Measurements from ENCODE around the gene TMEM106B.
A peak's percentile ranks its signal among the peaks of the same experiment; 100 is the strongest.
"Not testable (repeated sequence)": the region's sequence is repeated elsewhere in the genome, so short reads cannot be mapped to it uniquely, and the experiment has no call there.

The TMEM106B gene

GRCh38 chr7:12211054-12211710 lies at the start of gene TMEM106B:
TSS of gene TMEM106B (plus strand) at chr7:12211294. CDS start at chr7:12214811, 3,517 bp downstream.
- peak; percentile 93 for DNase-seq (ENCODE audit: low read depth in 2 of 2, low spot score in 1 of 2)

- DNase-seq (ENCODE audit: low read depth in 2 of 2, low spot score in 1 of 2) = no peak
These were observed 48.5 kb upstream of the TMEM106B start for GRCh38 chr7:12162415-12163113.

- DNase-seq (ENCODE audit: low read depth in 2 of 2, low spot score in 1 of 2) = not testable (repeated sequence)
These were observed 43.0 kb upstream of the TMEM106B start for GRCh38 chr7:12168065-12168464.

GRCh38 chr7:12169981-12170820 lies 40.9 kb upstream of the TMEM106B start:
- not testable (repeated sequence) for DNase-seq (ENCODE audit: low read depth in 2 of 2, low spot score in 1 of 2)

- DNase-seq (ENCODE audit: low read depth in 2 of 2, low spot score in 1 of 2) = no peak
These were observed 37.4 kb upstream of the TMEM106B start for GRCh38 chr7:12173671-12174070.

- no peak for DNase-seq (ENCODE audit: low read depth in 2 of 2, low spot score in 1 of 2)
These were observed 36.2 kb upstream of the TMEM106B start for GRCh38 chr7:12174931-12175330.

GRCh38 chr7:12178317-12178716 lies 32.8 kb upstream of the TMEM106B start:
- no peak for DNase-seq (ENCODE audit: low read depth in 2 of 2, low spot score in 1 of 2)

GRCh38 chr7:12194426-12194825 lies 16.7 kb upstream of the TMEM106B start:
- DNase-seq (ENCODE audit: low read depth in 2 of 2, low spot score in 1 of 2) = no peak

- no peak for DNase-seq (ENCODE audit: low read depth in 2 of 2, low spot score in 1 of 2)
These were observed 14.7 kb upstream of the TMEM106B start for GRCh38 chr7:12196386-12196785.

GRCh38 chr7:12199363-12199762 lies 11.7 kb upstream of the TMEM106B start:
- DNase-seq (ENCODE audit: low read depth in 2 of 2, low spot score in 1 of 2) = no peak

- DNase-seq (ENCODE audit: low read depth in 2 of 2, low spot score in 1 of 2) = no peak
These were observed 4.0 kb upstream of the TMEM106B start for GRCh38 chr7:12207046-12207445.

GRCh38 chr7:12209221-12209620 lies 1.9 kb upstream of the TMEM106B start:
- DNase-seq (ENCODE audit: low read depth in 2 of 2, low spot score in 1 of 2) = no peak

GRCh38 chr7:12210179-12211053 lies 678 bp upstream of the TMEM106B start:
- peak; percentile 25 to 29 for DNase-seq (ENCODE audit: low read depth in 2 of 2, low spot score in 1 of 2)

- no peak for DNase-seq (ENCODE audit: low read depth in 2 of 2, low spot score in 1 of 2)
These were observed 804 bp downstream of the TMEM106B start for GRCh38 chr7:12211711-12212485.

GRCh38 chr7:12217311-12217710 lies 6.2 kb downstream of the TMEM106B start:
- no peak for DNase-seq (ENCODE audit: low read depth in 2 of 2, low spot score in 1 of 2)

- DNase-seq (ENCODE audit: low read depth in 2 of 2, low spot score in 1 of 2) = no peak
These were observed 9.4 kb downstream of the TMEM106B start for GRCh38 chr7:12220389-12221046.

- no peak for DNase-seq (ENCODE audit: low read depth in 2 of 2, low spot score in 1 of 2)
These were observed 10.3 kb downstream of the TMEM106B start for GRCh38 chr7:12221414-12221813.

- no peak for DNase-seq (ENCODE audit: low read depth in 2 of 2, low spot score in 1 of 2)
These were observed 11.9 kb downstream of the TMEM106B start for GRCh38 chr7:12222889-12223579.

GRCh38 chr7:12225017-12225416 lies 13.9 kb downstream of the TMEM106B start:
- not testable (repeated sequence) for DNase-seq (ENCODE audit: low read depth in 2 of 2, low spot score in 1 of 2)

Data from stimulated activated CD8-positive, alpha-beta memory T cell treated with anti-CD3 and anti-CD28 coated beads, Interleukin-4, amount 100 ng/mL, for 4 hours (primary cell).